HG03064 (cell line): ENCODE measurements around the gene MST1.
"Not testable (repeated sequence)": the region's sequence is repeated elsewhere in the genome, so short reads cannot be mapped to it uniquely, and the experiment has no call there.

Experiments used
- ATAC-seq: cut with Tn5 transposase; IDR thresholded peaks from one replicate; pipeline ENCODE4 v1.9.1; 2021; ENCODE audit warnings: low read depth; ENCODE audit not compliant: unreplicated experiment

Gene MST1

GRCh38 chr3:49702672-49703071 lies 13.4 kb upstream of the MST1 start:
- ATAC-seq = no peak

GRCh38 chr3:49701388-49702077 lies 12.3 kb upstream of the MST1 start:
- no peak for ATAC-seq

GRCh38 chr3:49700453-49701128 lies 11.3 kb upstream of the MST1 start:
- no peak for ATAC-seq

GRCh38 chr3:49700014-49700413 lies 10.7 kb upstream of the MST1 start:
- no peak for ATAC-seq

GRCh38 chr3:49699281-49699979 lies 10.2 kb upstream of the MST1 start:
- ATAC-seq = no peak

- not testable (repeated sequence) for ATAC-seq
Measured at GRCh38 chr3:49695350-49696015, 6.2 kb upstream of the MST1 start.

GRCh38 chr3:49694409-49695070 lies 5.3 kb upstream of the MST1 start:
- ATAC-seq = not testable (repeated sequence)

GRCh38 chr3:49691481-49691880 lies 2.2 kb upstream of the MST1 start:
- not testable (repeated sequence) for ATAC-seq

- not testable (repeated sequence) for ATAC-seq
Measured at GRCh38 chr3:49690856-49691255, 1.6 kb upstream of the MST1 start.

- ATAC-seq = peak; percentile 2
Measured at GRCh38 chr3:49689908-49690624, 792 bp upstream of the MST1 start.

- ATAC-seq = not testable (repeated sequence)
Measured at GRCh38 chr3:49688338-49689045, 782 bp downstream of the MST1 start.

GRCh38 chr3:49687424-49687795 lies 1.9 kb downstream of the MST1 start:
- not testable (repeated sequence) for ATAC-seq

- not testable (repeated sequence) for ATAC-seq
Measured at GRCh38 chr3:49686769-49687423, 2.4 kb downstream of the MST1 start.

GRCh38 chr3:49686346-49686745 lies 2.9 kb downstream of the MST1 start:
- not testable (repeated sequence) for ATAC-seq

- not testable (repeated sequence) for ATAC-seq
Measured at GRCh38 chr3:49685846-49686245, 3.4 kb downstream of the MST1 start.

- ATAC-seq = not testable (repeated sequence)
Measured at GRCh38 chr3:49685103-49685502, 4.2 kb downstream of the MST1 start.

GRCh38 chr3:49684453-49684852 lies 4.8 kb downstream of the MST1 start:
- not testable (repeated sequence) for ATAC-seq

- no peak for ATAC-seq
Measured at GRCh38 chr3:49683162-49683561, 6.1 kb downstream of the MST1 start.

- ATAC-seq = no peak
Measured at GRCh38 chr3:49681543-49681942, 7.7 kb downstream of the MST1 start.
